Renal cortex interstitium (tissue), 11 donors: ENCODE data around the gene SLC27A3. TPM values are rescaled to one million over a fixed set of nuclear protein-coding genes. Genes with fewer than 3 reads are reported as not detected.

Experiments
- DNase-seq, 11 donors: peaks; one replicate each; pipeline ENCODE4 v3.0.0-alpha.2; 2013; ENCODE audit warnings: low read depth in 9 of 11, low spot score in 4 of 11; ENCODE audit errors: extremely low read depth in 1 of 11
- polyA plus RNA-seq, 3 donors: library from polyadenylated mRNA; unstranded; fragments of 120-200 nt; gene quantifications; one replicate each; pipeline ENCODE4 v1.2.1, GENCODE V29; 2013; ENCODE audit not compliant: insufficient read length in 3 of 3

SLC27A3 gene
- polyA plus RNA-seq, 3 donors, result 35.4 to 43.3 (median 40.5) TPM

- DNase-seq, result no peak
Observed at GRCh38 chr1:153805042-153805745, 30.0 kb downstream of the SLC27A3 start.

- no peak for DNase-seq
Observed at GRCh38 chr1:153805886-153806719, 30.9 kb downstream of the SLC27A3 start.

DNA sequence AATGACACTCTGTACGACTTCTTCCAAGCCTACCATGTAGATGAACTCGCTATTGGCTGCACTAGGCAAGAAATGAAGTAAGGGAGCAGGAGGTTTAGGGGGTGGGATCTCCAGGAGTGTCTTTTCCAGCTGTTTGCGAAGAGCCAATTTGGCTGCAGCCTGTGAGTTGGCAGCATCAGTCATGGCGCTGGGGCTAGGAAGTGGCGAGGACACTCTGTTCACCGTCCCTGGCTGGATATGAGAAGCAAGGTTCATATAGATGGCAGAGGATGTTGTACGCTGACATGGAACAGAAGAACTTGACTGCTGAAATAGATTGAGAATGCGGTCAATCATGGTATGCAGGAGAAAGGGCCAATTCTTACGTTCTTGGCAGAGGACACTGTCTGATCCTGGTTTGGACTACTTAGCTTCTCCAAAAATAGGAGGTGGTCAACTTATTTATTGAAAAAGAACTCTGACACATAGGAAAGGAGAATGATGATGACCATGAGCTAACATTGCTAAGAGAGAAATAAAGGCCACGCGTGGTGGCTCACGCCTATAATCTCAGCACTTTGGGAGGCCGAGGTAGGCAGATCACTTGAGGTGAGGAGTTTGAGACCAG, 41.2 kb downstream of the SLC27A3 start:
- DNase-seq, result no peak

DNA sequence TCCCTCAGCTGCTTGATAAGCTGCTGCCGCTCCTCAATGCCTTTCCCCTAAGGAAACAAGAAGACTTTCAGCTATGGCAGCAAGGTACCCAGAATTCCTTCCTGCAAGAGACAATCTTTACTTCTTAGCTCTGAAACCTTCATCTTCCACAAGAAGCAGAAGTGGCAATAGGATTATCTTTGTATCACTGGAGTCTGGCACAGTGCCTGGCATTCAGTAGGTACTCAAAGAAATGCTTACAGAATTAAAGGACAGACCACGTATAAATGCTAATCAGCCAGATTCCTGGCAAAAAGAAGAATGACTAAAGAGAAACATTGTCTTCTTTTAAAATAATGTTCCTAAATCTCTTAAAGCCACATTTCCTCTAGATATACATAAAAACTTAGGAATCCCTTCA, 43.7 kb downstream of the SLC27A3 start:
- no peak for DNase-seq

- no peak for DNase-seq
Observed at GRCh38 chr1:153827168-153827964, 52.2 kb downstream of the SLC27A3 start.

Other genes with a start within 250 kb of the SLC27A3 start
- 100 to 1,000 TPM; 182 to 242 (median 198) TPM for gene S100A6, start 239.4 kb upstream of the SLC27A3 start, polyA plus RNA-seq
- 1 to 10 TPM in 2 of 3 donors, under 1 TPM in 1; 0.85 to 1.3 (median 1.2) TPM for gene S100A5, start 234.5 kb upstream of the SLC27A3 start, polyA plus RNA-seq
- 10 to 100 TPM; 31.8 to 32.4 (median 32.1) TPM for gene S100A4, start 229.6 kb upstream of the SLC27A3 start, polyA plus RNA-seq
- gene S100A3, start 226.1 kb upstream of the SLC27A3 start, polyA plus RNA-seq, result under 1 TPM in 2 of 3 donors, not detected in 1; 0.32 to 0.57 TPM
- gene S100A2, start 209.6 kb upstream of the SLC27A3 start, polyA plus RNA-seq, result 1 to 10 TPM; 3.8 to 9.8 (median 4.1) TPM
- gene S100A16, start 162.3 kb upstream of the SLC27A3 start, polyA plus RNA-seq, result 100 to 1,000 TPM in 2 of 3 donors, 10 to 100 TPM in 1; 91.9 to 107 (median 106) TPM
- 10 to 100 TPM; 16.9 to 22.1 (median 17.3) TPM for gene S100A14, start 159.1 kb upstream of the SLC27A3 start, polyA plus RNA-seq
- 100 to 1,000 TPM; 143 to 162 (median 159) TPM for gene S100A13, start 147.9 kb upstream of the SLC27A3 start, polyA plus RNA-seq
- gene S100A1, start 147.0 kb upstream of the SLC27A3 start, polyA plus RNA-seq, result 10 to 100 TPM; 21.9 to 29.8 (median 23.3) TPM
- 100 to 1,000 TPM; 121 to 142 (median 124) TPM for gene CHTOP, start 141.3 kb upstream of the SLC27A3 start, polyA plus RNA-seq
- 10 to 100 TPM; 49.4 to 56.0 (median 53.9) TPM for gene SNAPIN, start 116.7 kb upstream of the SLC27A3 start, polyA plus RNA-seq
- gene ILF2, start 104.4 kb upstream of the SLC27A3 start, polyA plus RNA-seq, result 100 to 1,000 TPM; 240 to 334 (median 322) TPM
- 10 to 100 TPM; 61.2 to 74.4 (median 73.8) TPM for gene NPR1, start 96.7 kb upstream of the SLC27A3 start, polyA plus RNA-seq
- gene INTS3, start 47.4 kb upstream of the SLC27A3 start, polyA plus RNA-seq, result 100 to 1,000 TPM; 105 to 155 (median 107) TPM
- 10 to 100 TPM; 29.5 to 35.2 (median 29.6) TPM for gene GATAD2B, start 147.6 kb downstream of the SLC27A3 start, polyA plus RNA-seq
- gene DENND4B, start 171.3 kb downstream of the SLC27A3 start, polyA plus RNA-seq, result 10 to 100 TPM; 30.8 to 49.8 (median 41.8) TPM
- 10 to 100 TPM; 34.9 to 56.5 (median 41.7) TPM for gene CRTC2, start 183.2 kb downstream of the SLC27A3 start, polyA plus RNA-seq
- 10 to 100 TPM; 77.5 to 81.4 (median 80.6) TPM for gene SLC39A1, start 188.1 kb downstream of the SLC27A3 start, polyA plus RNA-seq
- gene CREB3L4, start 192.5 kb downstream of the SLC27A3 start, polyA plus RNA-seq, result 10 to 100 TPM; 32.4 to 46.2 (median 34.4) TPM
- 100 to 1,000 TPM in 2 of 3 donors, 10 to 100 TPM in 1; 93.3 to 106 (median 105) TPM for gene JTB, start 202.3 kb downstream of the SLC27A3 start, polyA plus RNA-seq
- gene RAB13, start 210.9 kb downstream of the SLC27A3 start, polyA plus RNA-seq, result 100 to 1,000 TPM; 162 to 175 (median 170) TPM
- 1,000 to 10,000 TPM; 2,539 to 3,295 (median 3,294) TPM for gene RPS27, start 215.4 kb downstream of the SLC27A3 start, polyA plus RNA-seq